NCI-H2029 (cell line): Measurements from ENCODE around the gene DMTF1.

ENCODE experiments used
- DNase-seq: peaks from one replicate; lab custom pipeline; 2025; lab: John Stamatoyannopoulos, UW

DMTF1 gene

GRCh38 chr7:87146740-87147386, 5.4 kb upstream of the DMTF1 start:
- peak; percentile 14 for DNase-seq

- DNase-seq: no peak
These were observed 4.8 kb upstream of the DMTF1 start for GRCh38 chr7:87147500-87147899.

- DNase-seq: no peak
These were observed 3.8 kb upstream of the DMTF1 start for GRCh38 chr7:87148332-87148955.

GRCh38 chr7:87151002-87151728, 1.1 kb upstream of the DMTF1 start:
- no peak for DNase-seq

GRCh38 chr7:87151729-87152111, 533 bp upstream of the DMTF1 start:
- DNase-seq: no peak

GRCh38 chr7:87152897-87153641, 816 bp downstream of the DMTF1 start:
- DNase-seq: no peak

- DNase-seq: no peak
These were observed 1.9 kb downstream of the DMTF1 start for GRCh38 chr7:87154166-87154565.

GRCh38 chr7:87154569-87154968, 2.3 kb downstream of the DMTF1 start:
- DNase-seq: no peak

GRCh38 chr7:87155788-87156187, 3.5 kb downstream of the DMTF1 start:
- DNase-seq: no peak

GRCh38 chr7:87156709-87157108, 4.5 kb downstream of the DMTF1 start:
- DNase-seq: no peak

- no peak for DNase-seq
These were observed 7.3 kb downstream of the DMTF1 start for GRCh38 chr7:87159538-87159937.

- DNase-seq: no peak
These were observed 12.2 kb downstream of the DMTF1 start for GRCh38 chr7:87164433-87164832.

- DNase-seq: no peak
These were observed 18.6 kb downstream of the DMTF1 start for GRCh38 chr7:87170828-87171227.

- no peak for DNase-seq
These were observed 19.2 kb downstream of the DMTF1 start for GRCh38 chr7:87171282-87171934.

- DNase-seq: no peak
These were observed 21.2 kb downstream of the DMTF1 start for GRCh38 chr7:87173471-87173870.

GRCh38 chr7:87178320-87178719, 26.1 kb downstream of the DMTF1 start:
- no peak for DNase-seq

- no peak for DNase-seq
These were observed 26.9 kb downstream of the DMTF1 start for GRCh38 chr7:87179180-87179579.

- no peak for DNase-seq
These were observed 34.9 kb downstream of the DMTF1 start for GRCh38 chr7:87187120-87187519.

- no peak for DNase-seq
These were observed 36.7 kb downstream of the DMTF1 start for GRCh38 chr7:87188930-87189329.

GRCh38 chr7:87190783-87191182, 38.5 kb downstream of the DMTF1 start:
- no peak for DNase-seq

- no peak for DNase-seq
These were observed 40.7 kb downstream of the DMTF1 start for GRCh38 chr7:87192784-87193487.

- no peak for DNase-seq
These were observed 41.7 kb downstream of the DMTF1 start for GRCh38 chr7:87193912-87194311.
